Breast epithelium (tissue), 3 donors: ENCODE measurements around the gene HRH1.

Experiments used
- POLR2A ChIP-seq: fragments of 450-650 bp; IDR thresholded peaks from one replicate; pipeline ENCODE4 v1.6.1; 2016; ENCODE audit warnings: antibody characterized with exemption, mild to moderate bottlenecking, moderate library complexity
- TF ChIP-seq, protein P1 (sequence below), 3 donors: fragments of 450-650 bp; IDR thresholded peaks; one replicate each; pipeline ENCODE4 v1.5.1; 2016 to 2017; ENCODE audit warnings: antibody characterized with exemption in 3 of 3, mild to moderate bottlenecking in 3 of 3, moderate library complexity in 3 of 3

DNA sequence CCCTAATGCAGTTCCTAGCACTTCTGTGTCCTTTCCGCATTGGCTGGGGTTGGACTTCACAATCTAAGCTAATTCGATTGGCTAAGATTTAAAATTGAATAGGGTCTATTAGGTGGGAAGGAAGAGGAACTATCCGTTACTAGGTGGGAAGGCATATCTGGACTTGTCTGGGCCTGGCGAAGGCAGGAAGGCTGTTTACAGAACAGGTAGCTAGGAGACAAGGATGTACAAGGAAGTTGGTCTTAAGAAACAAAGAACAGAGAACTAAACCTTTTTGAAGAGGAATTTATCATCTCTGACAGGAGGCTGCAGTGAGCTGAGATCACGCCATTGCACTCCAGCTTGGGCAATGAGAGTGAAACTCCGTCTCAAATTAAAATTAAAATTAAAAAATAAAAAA, 100.6 kb downstream of the HRH1 start:
- no peak for TF ChIP-seq POLR2A
- TF ChIP-seq, protein P1, sequence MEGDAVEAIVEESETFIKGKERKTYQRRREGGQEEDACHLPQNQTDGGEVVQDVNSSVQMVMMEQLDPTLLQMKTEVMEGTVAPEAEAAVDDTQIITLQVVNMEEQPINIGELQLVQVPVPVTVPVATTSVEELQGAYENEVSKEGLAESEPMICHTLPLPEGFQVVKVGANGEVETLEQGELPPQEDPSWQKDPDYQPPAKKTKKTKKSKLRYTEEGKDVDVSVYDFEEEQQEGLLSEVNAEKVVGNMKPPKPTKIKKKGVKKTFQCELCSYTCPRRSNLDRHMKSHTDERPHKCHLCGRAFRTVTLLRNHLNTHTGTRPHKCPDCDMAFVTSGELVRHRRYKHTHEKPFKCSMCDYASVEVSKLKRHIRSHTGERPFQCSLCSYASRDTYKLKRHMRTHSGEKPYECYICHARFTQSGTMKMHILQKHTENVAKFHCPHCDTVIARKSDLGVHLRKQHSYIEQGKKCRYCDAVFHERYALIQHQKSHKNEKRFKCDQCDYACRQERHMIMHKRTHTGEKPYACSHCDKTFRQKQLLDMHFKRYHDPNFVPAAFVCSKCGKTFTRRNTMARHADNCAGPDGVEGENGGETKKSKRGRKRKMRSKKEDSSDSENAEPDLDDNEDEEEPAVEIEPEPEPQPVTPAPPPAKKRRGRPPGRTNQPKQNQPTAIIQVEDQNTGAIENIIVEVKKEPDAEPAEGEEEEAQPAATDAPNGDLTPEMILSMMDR (IDR thresholded peaks at IDR 0.05), result no peak
